Measurements from ENCODE around the gene CEACAM3. TPM values are rescaled to one million over a fixed set of nuclear protein-coding genes. Genes with fewer than 3 reads are reported as not detected.

The CEACAM3 gene
- total and polyA plus RNA-seq, 11 donors: 0.07 to 2.0 (median 1.6) TPM; not detected in 8

GRCh38 chr19:41816761-41817160 lies 20.4 kb downstream of the CEACAM3 start:
- Histone ChIP-seq H3K4me3 (no peak overlapping the region), H3K27me3 (peaks cover 0 to 19% (median 0%) of the 10 kb centered on the region in 9 donors), H3K9me3 (no peaks in the 10 kb centered on the region), H3K4me1 (no peaks in the 10 kb centered on the region), H3K27ac (no peak overlapping the region), H3K36me3 (no peaks in the 10 kb centered on the region)
- intact Hi-C loops (cut with DNase I): no loop called here
- WGBS, 4 donors: 63 to 78% (median 68%) methylated on average over 2 of the region's 2 CpGs
- DNase-seq (no peak), ATAC-seq (no peak)
- TF ChIP-seq, protein P1, sequence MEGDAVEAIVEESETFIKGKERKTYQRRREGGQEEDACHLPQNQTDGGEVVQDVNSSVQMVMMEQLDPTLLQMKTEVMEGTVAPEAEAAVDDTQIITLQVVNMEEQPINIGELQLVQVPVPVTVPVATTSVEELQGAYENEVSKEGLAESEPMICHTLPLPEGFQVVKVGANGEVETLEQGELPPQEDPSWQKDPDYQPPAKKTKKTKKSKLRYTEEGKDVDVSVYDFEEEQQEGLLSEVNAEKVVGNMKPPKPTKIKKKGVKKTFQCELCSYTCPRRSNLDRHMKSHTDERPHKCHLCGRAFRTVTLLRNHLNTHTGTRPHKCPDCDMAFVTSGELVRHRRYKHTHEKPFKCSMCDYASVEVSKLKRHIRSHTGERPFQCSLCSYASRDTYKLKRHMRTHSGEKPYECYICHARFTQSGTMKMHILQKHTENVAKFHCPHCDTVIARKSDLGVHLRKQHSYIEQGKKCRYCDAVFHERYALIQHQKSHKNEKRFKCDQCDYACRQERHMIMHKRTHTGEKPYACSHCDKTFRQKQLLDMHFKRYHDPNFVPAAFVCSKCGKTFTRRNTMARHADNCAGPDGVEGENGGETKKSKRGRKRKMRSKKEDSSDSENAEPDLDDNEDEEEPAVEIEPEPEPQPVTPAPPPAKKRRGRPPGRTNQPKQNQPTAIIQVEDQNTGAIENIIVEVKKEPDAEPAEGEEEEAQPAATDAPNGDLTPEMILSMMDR (IDR thresholded peaks at IDR 0.05): no peak
- no peak for TF ChIP-seq POLR2A (IDR thresholded peaks at IDR 0.05)

DNA sequence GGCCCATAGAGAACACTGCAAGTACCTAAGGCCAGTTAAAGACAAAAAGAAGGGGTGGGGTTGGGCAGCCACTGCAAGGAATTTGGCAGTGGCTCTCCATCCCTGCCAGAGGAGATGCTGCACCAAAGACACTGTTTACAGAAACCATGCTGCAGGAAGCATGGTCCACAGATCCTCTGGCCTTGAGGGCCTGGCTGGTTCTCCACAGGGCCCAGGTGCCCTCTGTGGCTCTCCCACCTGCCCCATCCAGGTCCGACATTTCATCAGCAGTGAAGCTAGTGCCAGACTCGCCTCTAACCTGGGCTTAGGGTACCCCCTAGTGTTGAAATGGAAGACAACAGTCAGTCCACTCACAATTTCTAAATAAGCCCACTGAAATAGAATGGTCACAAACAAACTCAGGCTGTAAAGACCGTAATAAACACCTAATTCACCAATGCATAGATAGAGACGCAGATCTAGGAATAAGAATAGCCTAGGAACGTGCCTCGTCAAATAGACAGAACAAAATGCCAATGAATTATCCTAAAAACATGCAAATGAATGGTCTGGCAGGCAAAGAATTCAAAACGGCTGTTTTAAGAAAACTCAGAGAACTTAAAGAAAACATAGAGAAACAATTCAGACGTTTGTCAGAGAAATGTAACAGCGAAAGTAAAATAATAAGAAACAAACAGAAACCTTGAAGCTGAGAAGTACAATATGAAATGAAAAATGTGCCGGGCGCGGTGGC lies 24.8 kb downstream of the CEACAM3 start:
- peak in 1 of 4 donors; percentile 65 for ATAC-seq
- TF ChIP-seq POLR2A (IDR thresholded peaks at IDR 0.05): no peak
- TF ChIP-seq, protein P1 (IDR thresholded peaks at IDR 0.05): peak in 10 of 12 donors; percentile 26 to 60 (median 48)
- Histone ChIP-seq H3K27me3 (peaks cover 0 to 38% (median 2%) of the 10 kb centered on the region in 9 donors), H3K4me3 (no peak overlapping the region), H3K27ac (no peak overlapping the region), H3K4me1 (no peaks in the 10 kb centered on the region), H3K9me3 (peaks cover 0 to 1% (median 0%) of the 10 kb centered on the region in 12 donors), H3K36me3 (no peaks in the 10 kb centered on the region)
- DNase-seq: no peak
- intact Hi-C loops (cut with DNase I): no loop called here
- 36 to 40% (median 37%) methylated on average over 12 of the region's 12 CpGs for WGBS, 4 donors

GRCh38 chr19:41837981-41838708 lies 41.8 kb downstream of the CEACAM3 start:
- Histone ChIP-seq H3K9me3 (no peaks in the 10 kb centered on the region), H3K27me3 (peaks cover 0 to 71% (median 13%) of the 10 kb centered on the region in 9 donors), H3K4me1 (no peaks in the 10 kb centered on the region), H3K4me3 (no peak overlapping the region), H3K36me3 (no peaks in the 10 kb centered on the region), H3K27ac (no peak overlapping the region)
- intact Hi-C loops (cut with DNase I): no loop called here
- DNase-seq: no peak
- no peak for TF ChIP-seq POLR2A (IDR thresholded peaks at IDR 0.05)
- TF ChIP-seq, protein P1 (IDR thresholded peaks at IDR 0.05): no peak
- ATAC-seq: no peak
- 46 to 54% (median 48%) methylated on average over 13 of the region's 13 CpGs for whole genome bisulfite sequencing, 4 donors

DNA sequence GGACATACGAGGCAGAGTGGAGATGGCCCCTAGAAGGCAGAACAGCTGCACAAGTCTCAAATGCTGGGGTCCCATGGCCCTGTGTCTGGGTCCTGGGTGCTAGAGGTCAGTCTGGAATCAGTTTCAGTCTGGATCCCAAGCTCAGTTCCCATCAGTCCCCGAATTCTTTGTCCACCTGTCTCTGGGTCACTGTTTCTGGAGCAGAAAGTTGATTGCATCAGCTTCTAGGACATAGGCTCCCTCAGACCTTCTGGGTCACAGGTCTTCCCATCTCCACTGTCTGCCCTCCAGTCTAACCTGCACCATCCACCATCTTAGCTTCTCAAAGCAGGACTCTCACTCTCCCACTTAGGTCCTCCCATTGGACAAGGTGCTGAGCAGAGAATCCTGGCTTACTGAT lies 42.8 kb downstream of the CEACAM3 start:
- intact Hi-C loops (cut with DNase I): no loop called here

More for the DNA sequence above, 42.8 kb downstream of the CEACAM3 start:
- H3K4me1 ChIP-seq: no peaks in the 10 kb centered on the region
- no peaks in the 10 kb centered on the region for H3K9me3 ChIP-seq
- no peak for DNase-seq
- H3K27me3 ChIP-seq: peaks cover 0 to 70% (median 13%) of the 10 kb centered on the region in 9 donors
- ATAC-seq: no peak
- 65 to 83% (median 68%) methylated on average over 1 to 2 of the region's 2 CpGs for WGBS, 4 donors
- no peak for TF ChIP-seq POLR2A (IDR thresholded peaks at IDR 0.05)
- TF ChIP-seq, protein P1 (IDR thresholded peaks at IDR 0.05): no peak
- no peaks in the 10 kb centered on the region for H3K36me3 ChIP-seq
- H3K4me3 ChIP-seq: no peak overlapping the region
- H3K27ac ChIP-seq: no peak overlapping the region
